ENCODE results near the gene PLK4.

DNA sequence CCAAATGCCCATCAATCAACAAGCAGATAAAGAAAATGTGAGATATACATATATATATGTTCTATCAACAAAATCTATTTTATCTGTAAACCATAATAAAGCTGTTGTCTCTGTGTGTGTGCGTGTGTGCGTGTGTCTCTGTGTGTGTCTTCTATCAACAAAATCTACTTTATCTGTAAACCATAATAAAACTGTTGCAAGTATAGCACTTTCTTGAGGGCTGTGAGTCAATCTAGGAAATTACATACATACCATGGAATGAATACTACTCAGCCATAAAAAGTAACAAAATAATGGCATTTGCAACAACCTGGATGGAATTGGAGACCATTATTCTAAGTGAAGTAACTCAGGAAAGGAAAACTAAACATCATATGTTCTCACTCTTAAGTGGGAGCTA, 12.5 kb upstream of the PLK4 start:
- TF ChIP-seq EZH2 (IDR thresholded peaks at IDR 0.05; ENCODE audit: low read depth, unreplicated experiment): no peak
- TF ChIP-seq, protein P1, sequence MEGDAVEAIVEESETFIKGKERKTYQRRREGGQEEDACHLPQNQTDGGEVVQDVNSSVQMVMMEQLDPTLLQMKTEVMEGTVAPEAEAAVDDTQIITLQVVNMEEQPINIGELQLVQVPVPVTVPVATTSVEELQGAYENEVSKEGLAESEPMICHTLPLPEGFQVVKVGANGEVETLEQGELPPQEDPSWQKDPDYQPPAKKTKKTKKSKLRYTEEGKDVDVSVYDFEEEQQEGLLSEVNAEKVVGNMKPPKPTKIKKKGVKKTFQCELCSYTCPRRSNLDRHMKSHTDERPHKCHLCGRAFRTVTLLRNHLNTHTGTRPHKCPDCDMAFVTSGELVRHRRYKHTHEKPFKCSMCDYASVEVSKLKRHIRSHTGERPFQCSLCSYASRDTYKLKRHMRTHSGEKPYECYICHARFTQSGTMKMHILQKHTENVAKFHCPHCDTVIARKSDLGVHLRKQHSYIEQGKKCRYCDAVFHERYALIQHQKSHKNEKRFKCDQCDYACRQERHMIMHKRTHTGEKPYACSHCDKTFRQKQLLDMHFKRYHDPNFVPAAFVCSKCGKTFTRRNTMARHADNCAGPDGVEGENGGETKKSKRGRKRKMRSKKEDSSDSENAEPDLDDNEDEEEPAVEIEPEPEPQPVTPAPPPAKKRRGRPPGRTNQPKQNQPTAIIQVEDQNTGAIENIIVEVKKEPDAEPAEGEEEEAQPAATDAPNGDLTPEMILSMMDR (conservative IDR thresholded peaks at IDR 0.05; ENCODE audit: low read depth in 2 of 2): no peak
- TF ChIP-seq CREB1 (CRISPR knock-in tag; IDR thresholded peaks at IDR 0.05; ENCODE audit: low read depth): no peak
- TF ChIP-seq, protein P2, sequence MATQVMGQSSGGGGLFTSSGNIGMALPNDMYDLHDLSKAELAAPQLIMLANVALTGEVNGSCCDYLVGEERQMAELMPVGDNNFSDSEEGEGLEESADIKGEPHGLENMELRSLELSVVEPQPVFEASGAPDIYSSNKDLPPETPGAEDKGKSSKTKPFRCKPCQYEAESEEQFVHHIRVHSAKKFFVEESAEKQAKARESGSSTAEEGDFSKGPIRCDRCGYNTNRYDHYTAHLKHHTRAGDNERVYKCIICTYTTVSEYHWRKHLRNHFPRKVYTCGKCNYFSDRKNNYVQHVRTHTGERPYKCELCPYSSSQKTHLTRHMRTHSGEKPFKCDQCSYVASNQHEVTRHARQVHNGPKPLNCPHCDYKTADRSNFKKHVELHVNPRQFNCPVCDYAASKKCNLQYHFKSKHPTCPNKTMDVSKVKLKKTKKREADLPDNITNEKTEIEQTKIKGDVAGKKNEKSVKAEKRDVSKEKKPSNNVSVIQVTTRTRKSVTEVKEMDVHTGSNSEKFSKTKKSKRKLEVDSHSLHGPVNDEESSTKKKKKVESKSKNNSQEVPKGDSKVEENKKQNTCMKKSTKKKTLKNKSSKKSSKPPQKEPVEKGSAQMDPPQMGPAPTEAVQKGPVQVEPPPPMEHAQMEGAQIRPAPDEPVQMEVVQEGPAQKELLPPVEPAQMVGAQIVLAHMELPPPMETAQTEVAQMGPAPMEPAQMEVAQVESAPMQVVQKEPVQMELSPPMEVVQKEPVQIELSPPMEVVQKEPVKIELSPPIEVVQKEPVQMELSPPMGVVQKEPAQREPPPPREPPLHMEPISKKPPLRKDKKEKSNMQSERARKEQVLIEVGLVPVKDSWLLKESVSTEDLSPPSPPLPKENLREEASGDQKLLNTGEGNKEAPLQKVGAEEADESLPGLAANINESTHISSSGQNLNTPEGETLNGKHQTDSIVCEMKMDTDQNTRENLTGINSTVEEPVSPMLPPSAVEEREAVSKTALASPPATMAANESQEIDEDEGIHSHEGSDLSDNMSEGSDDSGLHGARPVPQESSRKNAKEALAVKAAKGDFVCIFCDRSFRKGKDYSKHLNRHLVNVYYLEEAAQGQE (IDR thresholded peaks at IDR 0.05; ENCODE audit: unreplicated experiment): no peak
- no peak for TF ChIP-seq POLR2AphosphoS5 (IDR thresholded peaks at IDR 0.05; ENCODE audit: low read depth)
- TF ChIP-seq EZH2phosphoT487 (IDR thresholded peaks at IDR 0.05; ENCODE audit: unreplicated experiment): no peak
- no peak for TF ChIP-seq ZNF114 (CRISPR knock-in tag; IDR thresholded peaks at IDR 0.05)
- no peak for TF ChIP-seq JUNB (IDR thresholded peaks at IDR 0.05; ENCODE audit: unreplicated experiment)
- no peak for TF ChIP-seq STAT1 (IDR thresholded peaks at IDR 0.05; ENCODE audit: unreplicated experiment)
- no peak for TF ChIP-seq ZNF331 (CRISPR knock-in tag; IDR thresholded peaks at IDR 0.05; ENCODE audit: low read depth)
- no peak for TF ChIP-seq NANOG (IDR thresholded peaks at IDR 0.05; ENCODE audit: borderline replicate concordance)
- TF ChIP-seq, protein P3, sequence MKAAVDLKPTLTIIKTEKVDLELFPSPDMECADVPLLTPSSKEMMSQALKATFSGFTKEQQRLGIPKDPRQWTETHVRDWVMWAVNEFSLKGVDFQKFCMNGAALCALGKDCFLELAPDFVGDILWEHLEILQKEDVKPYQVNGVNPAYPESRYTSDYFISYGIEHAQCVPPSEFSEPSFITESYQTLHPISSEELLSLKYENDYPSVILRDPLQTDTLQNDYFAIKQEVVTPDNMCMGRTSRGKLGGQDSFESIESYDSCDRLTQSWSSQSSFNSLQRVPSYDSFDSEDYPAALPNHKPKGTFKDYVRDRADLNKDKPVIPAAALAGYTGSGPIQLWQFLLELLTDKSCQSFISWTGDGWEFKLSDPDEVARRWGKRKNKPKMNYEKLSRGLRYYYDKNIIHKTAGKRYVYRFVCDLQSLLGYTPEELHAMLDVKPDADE (IDR thresholded peaks at IDR 0.05): no peak

Measured in GM23338 (cell line).